CD4-positive, alpha-beta T cell treated with Interleukin-4 for 1 hour (primary cell): ENCODE results near the gene CTSZ.
A peak's percentile ranks its signal among the peaks of the same experiment; 100 is the strongest.
"Not testable (repeated sequence)": the region's sequence is repeated elsewhere in the genome, so short reads cannot be mapped to it uniquely, and the experiment has no call there.

ENCODE experiments used
- DNase-seq, 2 donors: peaks; one replicate each; pipeline ENCODE4 v3.0.0-alpha.2; 2020 to 2022

The CTSZ gene

DNA sequence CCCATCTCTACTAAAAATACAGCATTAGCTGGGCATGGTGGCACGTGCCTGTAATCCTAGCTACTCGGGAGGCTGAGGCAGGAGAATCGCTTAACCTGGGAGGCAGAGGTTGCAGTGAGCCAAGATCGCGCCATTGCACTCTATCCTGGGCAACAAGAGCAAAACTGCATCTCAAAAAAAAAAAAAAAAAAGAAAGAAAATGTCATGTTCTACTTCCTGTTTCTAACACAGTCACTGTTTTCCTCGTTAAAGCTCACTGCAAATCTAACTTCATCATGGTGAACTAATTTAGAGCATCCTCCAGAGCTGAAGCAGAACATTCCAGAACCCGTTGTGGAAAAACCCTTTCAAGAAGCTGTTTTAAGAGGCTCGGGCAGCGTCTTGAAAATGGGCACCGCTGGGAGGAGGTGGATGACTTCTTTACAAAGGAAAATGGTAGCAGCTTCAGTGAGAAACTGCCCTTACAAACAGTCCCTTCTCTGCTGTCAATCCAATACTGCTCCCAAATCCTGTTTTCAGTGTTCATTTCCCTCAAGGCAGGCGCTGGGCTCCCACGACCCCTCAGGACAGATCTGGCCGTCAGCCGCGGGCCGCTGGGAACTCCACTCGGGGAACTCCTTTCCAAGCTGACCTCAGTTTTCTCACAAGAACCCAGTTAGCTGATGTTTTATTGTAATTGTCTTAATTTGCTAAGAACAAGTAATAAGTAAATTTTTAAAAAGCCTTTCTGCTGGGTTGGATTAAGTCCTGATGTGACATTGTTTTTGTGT is 12.5 kb downstream of the CTSZ start:
- DNase-seq = no peak

DNA sequence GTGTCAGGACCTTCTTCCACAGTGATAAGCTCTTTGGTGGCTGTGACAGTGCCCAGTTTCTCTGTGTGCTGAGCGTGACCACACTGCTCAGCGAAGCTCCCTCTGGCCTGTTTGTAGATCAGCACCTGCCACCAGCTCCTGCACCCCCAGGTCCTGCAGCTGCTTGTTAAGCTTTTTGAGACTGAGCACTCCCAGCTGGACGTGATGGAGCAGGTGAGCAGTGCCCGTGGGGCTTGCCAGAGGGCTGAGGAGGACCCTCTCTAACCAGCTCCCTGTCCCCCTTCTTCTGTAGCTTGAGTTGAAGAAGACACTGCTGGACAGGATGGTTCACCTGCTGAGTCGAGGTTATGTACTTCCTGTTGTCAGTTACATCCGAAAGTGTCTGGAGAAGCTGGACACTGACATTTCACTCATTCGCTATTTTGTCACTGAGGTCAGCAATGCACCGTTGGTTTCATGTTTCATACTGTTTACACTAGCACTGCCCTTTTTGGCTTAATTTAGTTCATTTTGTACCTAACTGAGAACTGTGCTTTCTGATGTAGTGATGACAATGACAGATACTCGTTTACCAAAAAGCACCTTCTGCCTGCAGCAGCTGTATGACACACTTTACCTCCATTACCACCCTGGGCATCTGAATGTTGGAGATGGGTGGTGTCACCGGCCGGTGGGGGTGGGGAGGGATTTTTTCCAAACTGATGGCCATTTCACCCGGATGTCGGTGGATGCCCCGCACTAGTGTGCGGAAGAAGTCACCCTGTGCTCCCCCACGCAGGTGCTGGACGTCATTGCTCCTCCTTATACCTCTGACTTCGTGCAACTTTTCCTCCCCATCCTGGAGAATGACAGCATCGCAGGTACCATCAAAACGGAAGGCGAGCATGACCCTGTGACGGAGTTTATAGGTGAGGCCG is 13.5 kb downstream of the CTSZ start:
- DNase-seq = no peak

DNA sequence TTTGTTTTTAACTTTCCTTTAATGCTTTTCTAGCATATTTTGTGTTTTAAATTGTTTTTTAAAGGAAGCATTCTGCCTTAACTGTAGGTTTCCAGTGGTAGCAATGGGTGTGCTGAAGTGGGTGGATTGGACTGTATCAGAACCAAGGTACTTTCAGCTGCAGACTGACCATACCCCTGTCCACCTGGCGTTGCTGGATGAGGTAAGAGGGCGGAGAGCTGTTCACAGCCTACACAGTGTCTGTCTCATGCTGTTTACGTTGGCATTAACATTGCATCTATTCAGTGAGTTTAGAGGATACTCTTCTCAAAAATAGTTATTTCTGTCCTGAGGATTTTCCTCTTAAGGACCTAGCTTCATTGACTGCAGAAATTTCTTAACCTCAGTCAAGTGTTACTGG is 14.1 kb downstream of the CTSZ start:
- no peak for DNase-seq

DNA sequence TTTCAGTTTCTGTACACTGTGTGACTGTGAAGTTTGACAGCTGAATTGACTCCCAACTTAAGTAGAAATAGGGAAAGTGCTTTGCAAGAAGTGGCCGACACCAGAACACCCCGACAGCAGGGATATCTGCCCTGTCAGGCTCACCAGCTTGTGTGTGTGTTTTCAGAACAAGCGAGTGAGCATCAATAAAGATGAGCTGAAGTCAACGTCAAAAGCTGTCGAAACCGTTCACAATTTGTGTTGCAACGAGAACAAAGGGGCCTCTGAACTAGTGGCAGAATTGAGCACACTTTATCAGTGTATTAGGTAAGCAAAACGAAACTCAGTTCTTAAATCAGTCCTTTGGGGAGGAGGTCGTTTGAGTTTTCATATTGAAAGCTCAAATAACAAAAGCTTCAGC is 15.3 kb downstream of the CTSZ start:
- DNase-seq = no peak

DNA sequence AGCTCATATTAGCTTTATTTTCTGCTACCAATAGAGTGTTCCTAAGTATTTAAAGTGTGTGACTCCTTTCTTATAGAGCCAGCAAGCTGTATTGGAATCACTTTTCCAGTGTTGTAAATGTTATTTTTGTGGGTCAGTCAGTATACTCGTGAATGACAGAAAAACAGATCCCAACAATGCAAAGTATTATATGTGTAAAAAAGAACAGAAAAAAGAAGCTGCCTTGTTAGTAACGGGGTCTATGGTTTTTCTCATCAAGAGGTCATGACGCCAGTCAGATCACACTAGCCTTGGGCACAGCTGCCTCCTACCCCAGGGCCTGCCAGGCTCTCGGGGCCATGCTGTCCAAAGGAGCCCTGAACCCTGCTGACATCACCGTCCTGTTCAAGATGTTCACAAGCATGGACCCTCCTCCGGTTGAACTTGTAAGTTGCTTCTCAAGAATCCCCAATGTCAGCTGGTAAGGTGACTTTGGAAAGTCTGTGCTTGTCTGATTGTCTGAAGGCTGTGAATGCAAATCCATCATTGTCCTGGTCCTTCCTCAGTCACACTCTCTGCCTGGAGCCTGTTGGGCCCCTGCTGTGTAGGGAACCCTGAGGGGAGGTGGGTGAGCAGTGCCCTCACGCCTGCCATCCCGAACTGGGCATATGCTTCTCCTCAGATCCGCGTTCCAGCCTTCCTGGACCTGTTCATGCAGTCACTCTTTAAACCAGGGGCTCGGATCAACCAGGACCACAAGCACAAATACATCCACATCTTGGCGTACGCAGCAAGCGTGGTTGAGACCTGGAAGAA is 16.2 kb downstream of the CTSZ start:
- no peak for DNase-seq

DNA sequence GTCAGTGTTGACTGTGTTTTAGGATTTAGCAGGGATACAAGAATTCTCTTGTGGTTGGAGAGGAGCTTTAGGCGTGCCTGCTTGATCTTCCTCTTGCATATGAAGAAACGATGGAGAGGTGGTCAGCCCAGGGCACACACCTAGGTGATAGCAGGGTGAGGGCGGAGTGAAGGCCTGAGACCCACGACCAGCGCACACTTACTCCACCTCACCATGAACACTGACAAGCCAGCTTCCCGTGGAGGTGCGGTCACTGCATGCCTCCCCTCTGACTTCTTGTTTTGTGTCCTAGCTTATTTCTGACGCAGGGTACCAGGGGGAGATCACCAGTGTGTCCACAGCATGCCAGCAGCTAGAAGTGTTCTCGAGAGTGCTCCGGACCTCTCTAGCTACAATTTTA is 17.9 kb downstream of the CTSZ start:
- no peak for DNase-seq

DNA sequence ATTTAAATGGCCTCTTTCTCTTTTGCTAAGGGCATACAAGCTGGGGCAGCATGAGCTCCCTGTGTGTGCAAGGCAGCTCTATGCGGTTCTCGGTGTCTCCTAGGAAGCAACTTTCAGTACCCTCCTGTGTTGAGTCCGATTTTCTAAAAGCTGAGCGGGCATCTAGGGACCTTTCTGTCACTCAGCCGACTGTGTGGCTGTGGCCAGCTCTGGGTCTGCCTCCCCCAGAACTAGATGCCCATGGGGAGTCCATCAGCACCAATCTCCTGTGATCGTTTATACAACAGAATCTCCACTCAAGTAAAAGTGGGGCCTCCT is 18.5 kb downstream of the CTSZ start:
- no peak for DNase-seq

DNA sequence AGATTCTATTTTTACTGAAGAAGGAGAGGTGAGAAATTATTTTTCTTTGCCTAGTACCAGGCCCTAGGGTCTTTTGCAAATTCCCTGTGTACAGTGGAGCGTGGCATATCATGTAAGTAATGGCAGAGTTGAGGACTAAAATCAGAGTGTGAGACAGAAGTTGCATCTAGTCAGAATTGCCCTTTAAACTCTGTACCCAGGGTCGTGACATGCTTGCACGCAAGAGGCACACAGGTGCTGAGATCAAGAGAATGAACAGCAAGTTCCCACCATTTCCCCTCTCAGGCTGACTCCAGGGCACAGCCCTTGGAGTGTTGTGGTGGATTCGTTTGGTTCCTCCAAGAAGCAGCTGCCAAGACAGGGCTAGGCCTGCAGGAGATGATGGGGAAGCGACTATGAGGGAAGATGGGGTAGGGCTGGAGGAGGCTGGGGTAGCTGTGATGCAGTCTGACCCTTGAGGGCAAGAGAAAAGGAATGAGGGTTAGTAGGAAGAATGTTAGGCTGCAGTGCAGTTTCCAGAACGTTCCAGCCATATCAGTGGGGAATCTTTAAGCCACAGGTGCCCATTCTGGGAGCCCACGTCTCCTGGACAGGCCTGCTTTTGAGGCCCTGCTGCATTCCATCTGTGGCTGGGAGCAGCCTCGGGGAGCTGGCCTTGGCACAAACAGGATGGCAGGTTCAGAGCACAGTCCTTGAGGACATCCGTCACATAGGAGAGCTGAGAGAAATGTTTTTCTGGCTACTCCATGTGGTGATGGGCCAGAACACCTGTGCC is 19.1 kb downstream of the CTSZ start:
- no peak for DNase-seq

DNA sequence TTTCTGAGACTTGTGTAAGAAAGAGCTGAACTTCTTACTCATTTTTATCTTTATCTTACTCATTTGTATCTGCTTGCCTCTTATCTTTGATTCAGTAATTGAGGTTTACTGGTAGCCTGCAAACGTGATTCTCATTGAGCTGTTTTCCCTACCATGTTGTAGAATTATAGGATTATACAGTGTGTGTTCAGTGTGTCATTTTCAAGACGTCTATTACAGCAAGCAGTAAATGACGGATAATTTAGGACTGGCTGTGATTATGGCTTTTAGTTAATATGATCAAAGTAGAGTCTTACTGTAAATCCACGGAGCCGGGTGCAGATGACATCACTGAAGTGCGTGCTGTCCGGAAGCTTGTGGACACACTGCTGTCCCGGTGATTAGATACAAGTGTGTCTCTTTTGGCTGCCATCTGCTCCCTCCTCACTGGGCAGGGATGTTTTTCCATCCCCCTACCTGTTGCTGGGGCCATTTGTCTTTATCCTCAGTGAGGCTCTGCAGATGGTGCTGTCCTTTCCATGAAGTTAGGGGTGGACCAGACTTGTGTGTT is 20.0 kb downstream of the CTSZ start:
- DNase-seq = no peak

DNA sequence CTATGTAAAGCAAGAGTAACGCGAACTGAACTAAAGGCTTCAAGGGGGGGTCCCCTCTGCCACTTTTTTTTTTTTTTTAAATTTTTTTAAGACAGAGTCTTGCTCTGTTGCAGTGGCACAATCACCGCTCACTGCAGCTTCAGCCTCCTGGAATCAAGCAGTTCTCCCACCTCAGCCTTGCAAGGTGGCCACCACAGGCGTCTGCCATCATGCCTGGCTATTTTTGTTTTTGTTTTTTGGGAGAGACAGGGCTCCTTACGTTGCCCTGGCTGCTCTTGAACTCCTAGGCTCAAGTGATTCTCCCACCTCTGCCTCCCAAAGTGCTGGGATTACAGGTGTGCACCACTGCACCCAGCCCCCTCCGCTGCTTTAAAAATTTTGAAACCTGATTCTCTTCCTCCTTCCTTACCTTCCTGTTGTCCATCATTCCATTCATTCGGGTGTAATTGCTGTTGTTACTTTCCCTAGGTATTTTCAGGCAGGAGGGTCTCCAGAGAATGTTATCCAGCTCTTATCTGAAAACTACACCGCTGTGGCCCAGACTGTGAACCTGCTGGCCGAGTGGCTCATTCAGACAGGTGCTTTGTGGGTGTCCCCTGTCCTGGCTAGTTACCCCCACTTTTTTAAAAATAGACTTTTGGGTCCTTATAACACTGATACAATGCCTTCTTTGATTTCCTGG is 20.6 kb downstream of the CTSZ start:
- no peak for DNase-seq

DNA sequence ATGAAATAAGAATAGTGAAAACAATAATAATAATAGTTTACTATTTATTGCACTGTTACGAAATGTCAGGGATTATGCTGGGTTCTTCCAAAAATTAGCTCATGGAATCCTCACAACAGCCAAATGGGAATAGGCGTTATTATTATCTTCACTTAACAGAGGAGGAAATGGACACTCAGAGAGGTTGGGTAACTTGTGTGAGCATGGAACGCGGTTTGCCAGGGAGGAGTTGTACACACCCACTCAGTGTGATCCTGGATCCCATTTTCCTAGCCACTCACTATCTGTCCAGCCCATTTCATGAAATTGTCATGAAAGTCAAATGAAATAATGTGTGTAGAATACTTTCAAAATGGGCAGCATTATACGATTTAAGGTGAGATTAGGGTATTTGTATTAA is 21.4 kb downstream of the CTSZ start:
- DNase-seq = no peak

DNA sequence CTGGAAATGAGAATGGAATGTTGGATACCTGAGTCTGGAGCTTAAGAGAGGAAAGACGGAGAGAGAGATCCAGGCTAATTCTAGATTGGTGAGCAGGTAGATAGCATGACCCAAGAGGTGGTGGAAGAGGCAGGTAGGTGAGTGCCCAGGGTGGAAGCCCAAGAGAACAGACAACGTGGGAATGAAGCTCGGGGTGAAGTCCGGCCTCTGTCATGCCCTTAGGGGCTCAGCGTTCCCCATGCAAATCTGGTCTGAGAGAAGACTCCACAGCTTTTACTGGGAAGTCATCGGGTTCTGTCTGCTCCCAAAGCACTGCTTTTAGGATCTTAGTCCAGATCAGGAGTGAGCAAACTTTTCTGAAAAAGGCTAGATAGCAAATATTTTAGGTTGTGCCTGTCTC is 22.4 kb downstream of the CTSZ start:
- DNase-seq = no peak

DNA sequence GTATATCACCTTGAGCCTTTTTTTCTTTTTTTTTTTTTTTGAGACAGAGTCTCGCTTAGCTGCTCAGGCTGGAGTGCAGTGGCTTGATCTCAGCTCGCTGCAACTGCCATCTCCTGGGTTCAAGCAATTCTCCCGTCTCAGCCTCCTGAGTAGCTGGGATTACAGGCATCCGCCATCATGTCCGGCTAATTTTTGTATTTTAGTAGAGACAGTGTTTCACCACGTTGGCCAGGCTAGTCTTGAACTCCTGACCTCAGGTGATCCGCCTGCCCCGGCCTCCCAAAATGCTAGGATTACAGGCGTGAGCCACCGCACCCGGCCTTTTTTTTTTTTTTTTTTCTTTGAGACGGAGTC is 24.0 kb downstream of the CTSZ start:
- not testable (repeated sequence) for DNase-seq

DNA sequence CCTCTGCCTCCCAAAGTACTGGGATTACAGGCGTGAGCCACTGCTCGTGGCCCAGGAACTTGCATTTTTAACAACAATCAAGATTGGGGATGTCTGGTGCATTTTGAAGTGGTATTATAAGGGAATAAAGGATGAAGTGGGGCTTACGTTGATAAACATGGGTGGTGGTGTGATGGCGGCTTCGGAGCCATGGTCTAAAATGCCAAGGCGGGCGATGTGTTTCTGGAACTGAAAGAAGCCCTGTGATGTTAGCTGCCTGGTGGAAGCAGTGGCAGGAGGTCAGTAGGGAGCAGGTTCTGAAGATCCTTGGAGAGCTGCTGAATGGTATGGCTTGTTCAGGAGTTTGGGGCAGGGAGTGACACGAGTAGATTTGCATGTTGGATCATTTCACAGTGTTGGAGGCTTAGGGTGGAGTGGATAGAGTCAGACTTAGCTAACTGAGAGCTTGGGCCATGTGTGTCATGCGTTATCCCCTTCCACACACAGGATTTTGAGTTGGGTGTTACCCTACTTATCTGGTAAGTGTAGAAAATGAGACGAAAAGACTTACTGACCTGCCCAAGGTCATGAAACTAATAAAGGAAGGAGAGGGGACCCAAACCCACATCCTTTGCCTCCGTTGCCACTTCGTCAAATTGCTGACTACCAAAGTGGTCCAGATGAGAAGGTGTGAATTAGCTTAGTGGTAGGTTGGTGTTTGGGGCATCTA is 24.5 kb downstream of the CTSZ start:
- peak in 1 of 2 donors; percentile 66 for DNase-seq

DNA sequence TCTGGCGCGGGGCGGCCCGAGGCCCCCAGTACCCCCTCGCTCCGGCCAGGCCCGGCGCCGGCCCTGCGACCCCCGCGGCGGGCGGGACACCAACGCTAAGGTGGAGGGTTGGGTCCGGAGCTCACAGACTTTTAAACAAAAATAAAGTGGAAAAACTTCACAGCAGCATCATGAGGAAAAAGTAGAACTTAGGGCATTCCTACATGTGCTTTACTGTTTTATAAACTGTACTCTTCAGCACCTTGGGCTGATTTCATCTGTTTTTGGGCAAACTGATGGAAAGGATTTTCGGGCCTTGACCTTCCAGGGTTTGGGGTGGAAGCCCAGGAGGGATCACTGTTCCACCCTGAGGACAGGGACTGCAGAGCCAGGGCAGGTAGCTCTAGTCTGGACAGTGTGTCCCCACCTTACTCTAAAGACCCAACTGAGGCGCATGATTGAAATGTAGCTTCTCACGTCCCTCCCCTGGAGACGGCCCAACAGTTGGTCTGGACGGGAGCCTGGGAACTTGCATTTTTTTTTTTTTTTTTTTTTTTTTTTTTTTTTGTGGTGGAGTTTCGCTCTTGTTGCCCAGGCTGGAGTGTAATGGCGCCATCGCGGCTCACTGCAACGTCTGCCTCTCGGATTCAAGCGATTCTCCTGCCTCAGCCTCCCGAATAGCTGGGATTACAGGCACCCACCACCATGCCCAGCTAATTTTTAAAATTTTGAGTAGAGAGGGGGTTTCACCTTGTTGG is 25.3 kb downstream of the CTSZ start:
- DNase-seq = peak in 1 of 2 donors; percentile 22

DNA sequence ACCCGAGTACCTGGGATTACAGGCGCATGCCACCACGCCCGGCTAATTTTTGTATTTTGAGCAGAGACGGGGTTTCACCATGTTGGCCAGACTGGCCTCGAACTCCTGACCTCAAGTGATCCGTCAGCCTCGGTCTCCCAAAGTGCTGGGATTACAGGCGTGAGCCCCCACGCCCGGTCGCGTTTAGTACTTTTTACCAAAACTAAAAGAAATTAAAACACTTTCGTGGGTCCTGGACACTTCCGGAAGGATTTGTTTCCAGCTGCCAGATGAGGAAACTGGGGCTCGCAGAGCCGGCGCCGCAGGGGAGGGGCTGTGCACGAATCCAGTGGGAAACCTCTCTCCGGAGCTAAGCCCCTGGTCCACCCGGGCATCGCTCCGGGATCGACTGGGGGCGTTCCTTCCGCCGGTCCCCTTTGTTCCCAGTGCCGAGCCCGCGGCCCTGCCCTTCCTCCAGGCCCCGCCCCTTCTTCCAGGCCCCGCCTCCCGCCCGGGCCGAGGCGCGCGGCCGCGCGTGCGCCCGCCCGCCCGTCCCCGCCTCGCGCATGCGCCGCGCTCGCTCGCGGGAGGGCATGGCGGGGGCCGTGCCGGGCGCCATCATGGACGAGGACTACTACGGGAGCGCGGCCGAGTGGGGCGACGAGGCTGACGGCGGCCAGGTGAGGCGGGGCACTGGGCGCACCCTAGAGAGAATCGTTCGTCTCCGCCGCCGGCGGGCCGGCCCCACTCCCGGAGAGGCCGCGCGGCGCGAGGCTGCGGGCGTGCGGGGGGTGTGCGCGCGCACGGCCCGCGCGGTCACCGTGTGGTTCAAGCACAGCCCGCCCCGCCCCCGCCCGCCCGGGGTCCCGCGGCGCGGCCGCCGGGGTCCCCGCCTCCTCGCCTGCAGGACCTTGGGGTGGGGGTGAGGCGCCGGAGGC is 26.1 kb downstream of the CTSZ start, which contains the start of gene NELFCD:
TSS of gene NELFCD (plus strand) at position 546 of the 917 bp plus-strand sequence. CDS start at position 600, 54 bp downstream.
- peak; percentile 87 to 89 for DNase-seq

DNA sequence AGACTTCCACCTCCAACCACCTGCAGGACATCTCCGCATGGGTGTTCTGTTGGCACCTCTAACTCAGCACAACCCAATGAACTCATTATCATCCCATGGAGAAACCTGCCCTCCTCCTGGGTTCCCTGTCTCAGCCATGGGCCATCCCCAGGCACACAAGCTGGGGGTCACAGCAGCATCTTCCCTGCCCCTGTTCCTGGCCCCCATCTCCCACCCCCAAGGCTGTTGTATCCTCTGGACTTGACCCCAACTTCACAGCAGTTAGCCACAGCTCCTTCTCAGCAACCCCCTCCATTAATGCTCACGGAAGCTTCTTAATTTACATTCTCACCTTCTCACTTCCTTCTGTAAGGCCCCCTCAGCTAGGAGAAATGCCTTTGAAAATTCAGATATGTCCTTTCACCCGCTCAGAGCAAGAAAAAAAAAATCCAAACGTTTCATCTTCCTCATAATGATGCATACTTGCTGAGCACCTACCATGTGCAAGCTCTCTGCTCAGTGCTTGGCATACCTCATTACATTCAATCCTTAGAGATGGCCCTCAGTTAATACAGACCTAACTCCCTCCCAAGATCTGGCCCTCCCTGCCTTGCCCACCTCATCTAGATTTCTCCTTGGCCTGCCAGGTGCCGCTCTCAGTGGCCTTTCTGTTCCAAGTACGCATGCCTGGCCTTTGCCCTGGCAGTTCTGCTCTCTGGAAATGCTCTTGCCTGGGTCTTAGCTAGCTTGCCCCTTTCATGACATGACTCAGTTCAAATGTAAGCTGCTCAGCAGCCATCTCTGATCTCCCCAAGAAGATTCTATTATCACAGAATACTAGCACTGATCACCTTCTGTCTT is 28.5 kb downstream of the CTSZ start:
- no peak for DNase-seq

DNA sequence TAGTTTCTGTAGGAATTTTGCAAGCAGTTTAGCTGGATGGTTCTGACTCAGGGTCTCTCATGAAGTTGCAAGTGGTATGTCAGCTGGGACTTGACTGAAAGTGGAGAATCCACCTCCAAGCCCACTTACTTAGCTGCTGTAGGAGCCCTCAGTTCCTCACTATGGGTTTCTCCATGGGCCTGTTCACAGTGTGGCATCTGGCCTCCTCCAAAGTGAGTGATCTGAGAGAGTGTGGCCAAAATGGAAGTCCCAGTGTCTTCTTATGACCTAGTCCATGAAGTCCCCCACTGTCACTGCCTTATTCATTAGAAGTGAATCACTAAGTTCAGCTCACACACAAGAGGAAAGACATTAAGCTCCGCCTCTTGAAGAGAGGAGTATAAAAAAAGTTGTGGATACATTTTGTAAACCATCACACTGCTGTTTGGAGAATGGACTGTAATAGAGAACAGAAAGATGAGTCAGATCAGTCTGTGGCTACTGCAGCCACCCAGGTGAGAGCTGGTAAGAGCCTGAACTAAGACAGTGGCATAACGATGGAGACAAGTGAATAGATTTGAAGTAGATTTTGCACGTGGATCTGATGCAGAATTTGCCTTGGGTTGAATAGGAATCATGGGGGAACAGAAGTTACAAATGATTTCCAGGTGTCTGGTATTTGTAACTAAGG is 30.9 kb downstream of the CTSZ start:
- DNase-seq = no peak
